NCI-H748 treated with DMSO at 0.1 percent for 48 hours (cell line): ENCODE data around the gene PPP4R3B.
"Not testable (repeated sequence)": the region's sequence is repeated elsewhere in the genome, so short reads cannot be mapped to it uniquely, and the experiment has no call there.

Experiments
- DNase-seq: peaks from one replicate; lab custom pipeline; 2025; lab: John Stamatoyannopoulos, UW

Gene PPP4R3B

DNA sequence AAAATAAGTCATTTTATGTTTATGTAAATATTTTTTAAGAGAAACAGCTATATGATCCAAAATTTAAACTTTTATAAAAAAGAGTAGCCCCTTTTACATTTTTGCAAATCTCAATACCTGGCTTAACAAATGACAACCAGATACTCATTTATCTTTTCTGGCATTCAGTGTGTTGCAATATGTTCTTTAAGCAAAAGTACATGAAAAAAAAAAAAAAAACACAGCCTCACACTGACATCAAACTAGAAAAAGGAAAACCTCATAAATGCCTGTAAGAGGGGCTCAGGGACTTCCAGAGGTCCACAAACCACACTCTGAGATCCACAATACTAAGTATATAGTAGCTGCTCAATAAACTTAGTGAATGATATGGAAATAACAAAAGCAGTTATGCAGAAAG is 21.9 kb downstream of the PPP4R3B start:
- no peak for DNase-seq

DNA sequence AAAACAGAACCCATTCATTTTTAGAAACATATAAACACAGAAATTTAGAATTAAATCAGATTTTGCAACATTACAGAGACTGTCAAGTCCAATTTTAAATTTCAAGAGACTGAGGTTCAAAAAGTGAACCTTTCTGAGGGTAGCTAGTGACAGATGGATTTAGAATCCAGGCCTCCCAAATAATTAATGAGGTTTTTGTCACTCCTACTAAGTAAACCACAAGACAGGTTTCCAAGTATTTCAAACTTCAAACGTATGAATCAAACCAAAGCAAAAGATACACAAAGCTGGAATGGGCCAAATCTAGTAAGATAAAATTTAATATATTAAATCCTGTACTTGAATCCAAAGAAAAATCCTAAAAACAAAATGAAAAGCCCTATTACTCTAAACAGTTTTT is 25.3 kb downstream of the PPP4R3B start:
- DNase-seq: no peak

DNA sequence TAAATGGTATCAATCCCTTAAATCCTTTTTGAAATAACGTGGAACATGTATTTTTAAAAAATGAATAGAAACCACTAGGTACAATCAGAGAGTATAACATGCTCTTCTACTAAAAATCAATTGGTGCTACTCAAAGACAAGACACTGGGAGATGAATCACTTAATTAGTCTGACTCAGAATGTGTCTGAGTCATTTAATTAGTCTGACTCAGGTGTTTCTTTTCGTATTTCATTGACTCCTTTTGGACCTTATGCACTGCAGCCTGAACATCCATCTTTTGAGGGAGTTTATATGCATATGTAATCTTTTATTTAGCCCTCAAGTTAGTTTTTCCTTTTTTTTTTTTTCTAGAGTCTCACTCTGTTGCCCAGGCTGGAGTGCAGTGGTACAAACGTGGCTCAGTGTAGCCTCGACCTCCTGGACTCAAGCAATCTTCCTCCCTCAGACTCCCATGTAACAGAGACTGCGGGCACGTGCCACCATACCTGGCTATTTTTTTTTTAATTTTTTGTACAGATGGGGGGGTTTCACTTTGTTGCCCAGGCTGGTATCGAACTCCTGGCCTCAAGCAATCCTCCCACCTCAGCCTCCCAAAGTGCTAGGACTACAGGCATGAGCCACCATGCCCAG is 26.5 kb downstream of the PPP4R3B start:
- no peak for DNase-seq

DNA sequence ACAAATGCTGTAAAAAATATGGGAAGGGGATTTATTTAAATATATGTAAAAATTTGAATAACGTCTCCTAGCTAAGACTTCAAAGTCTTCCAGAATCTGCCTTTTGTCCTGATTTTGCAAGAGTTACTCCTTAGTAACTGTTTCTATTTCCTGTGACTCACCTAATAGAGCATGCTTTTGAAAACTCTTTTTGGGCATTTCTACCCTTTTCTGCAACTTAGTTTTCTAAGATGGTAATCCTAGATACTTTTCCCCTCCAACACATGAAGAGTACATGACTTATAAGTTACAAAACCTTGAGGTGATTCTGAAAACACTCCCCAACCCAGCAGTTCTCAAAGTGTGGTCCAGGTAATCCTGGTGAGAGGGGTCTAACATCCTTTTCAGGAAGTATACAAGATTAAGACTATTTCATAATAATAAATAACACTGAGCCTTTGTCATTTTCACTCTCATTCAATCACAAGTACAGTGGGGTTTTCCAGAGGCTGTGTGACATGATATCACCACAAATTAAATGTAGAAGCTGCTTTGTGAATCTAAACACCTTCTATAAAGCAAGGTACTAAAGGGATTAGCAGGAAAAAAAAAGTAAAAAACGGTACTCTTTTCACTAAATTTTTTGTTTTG is 31.9 kb downstream of the PPP4R3B start:
- DNase-seq: no peak

DNA sequence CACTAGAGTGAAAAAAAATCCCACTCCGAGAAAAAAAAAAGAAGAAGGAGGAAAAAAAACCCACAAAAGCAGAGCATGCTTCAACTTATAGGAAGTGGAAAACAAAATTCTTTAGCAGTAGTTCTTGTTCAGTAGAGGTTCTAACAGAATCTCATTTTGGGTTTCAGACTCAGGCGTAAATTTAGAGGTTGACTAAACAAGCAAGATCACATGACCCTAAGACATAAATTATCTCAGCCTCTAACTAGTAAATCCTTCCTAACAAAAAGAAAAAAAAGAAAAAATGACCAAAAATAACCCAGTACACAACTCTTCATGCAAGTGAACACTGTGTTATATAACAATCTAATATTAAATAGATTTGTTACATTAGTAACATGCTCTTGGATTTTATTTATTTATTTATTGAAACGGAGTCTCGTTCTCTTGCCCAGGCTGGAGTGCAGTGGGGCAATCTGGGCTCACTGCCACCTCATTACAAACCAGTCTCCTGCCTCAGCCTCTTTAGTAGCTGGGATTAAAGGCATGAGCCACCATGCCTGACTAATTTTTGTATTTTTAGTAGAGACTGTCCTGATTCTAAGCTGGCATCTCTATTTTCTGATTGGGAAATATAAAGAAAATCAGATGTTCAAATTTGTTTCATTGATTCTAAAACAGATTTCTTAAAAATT is 35.4 kb downstream of the PPP4R3B start:
- DNase-seq: no peak

DNA sequence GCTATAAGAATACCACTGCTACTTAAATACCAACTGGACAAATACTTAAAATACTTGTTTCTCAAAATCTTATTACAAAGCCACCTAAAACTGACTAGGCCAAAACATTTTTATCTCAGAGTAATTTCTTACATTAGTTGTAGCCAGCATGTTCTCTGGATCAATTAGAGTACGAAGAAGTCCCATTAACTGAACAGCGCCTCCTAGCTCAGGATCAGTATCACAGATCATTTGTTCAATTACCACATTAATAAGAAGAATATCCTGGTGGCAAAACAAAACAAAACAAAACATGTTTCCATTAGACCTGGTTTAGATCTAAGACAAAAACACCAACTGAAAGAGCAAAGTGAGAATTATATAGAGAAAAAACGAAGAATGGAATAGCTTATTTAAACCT is 36.0 kb downstream of the PPP4R3B start:
- DNase-seq: no peak

DNA sequence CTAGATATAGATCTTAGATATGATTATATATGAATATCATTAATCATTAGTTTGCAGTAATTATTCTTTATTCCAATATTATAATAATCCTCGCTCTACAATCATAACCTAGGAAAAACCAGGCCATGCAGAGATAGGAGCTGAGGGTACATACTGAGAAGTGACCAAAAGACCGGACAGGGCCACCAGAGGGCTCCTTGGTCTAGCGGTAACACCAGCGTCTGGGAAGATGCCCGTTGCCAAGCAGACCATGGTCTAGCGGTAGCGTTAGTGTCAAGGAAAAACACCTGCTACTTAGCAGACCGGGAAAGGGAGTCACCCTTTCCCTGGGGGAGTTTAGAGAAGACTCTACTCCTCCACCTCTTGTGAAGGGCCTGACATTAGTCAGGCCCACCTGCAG is 48.4 kb downstream of the PPP4R3B start:
- DNase-seq: not testable (repeated sequence)

DNA sequence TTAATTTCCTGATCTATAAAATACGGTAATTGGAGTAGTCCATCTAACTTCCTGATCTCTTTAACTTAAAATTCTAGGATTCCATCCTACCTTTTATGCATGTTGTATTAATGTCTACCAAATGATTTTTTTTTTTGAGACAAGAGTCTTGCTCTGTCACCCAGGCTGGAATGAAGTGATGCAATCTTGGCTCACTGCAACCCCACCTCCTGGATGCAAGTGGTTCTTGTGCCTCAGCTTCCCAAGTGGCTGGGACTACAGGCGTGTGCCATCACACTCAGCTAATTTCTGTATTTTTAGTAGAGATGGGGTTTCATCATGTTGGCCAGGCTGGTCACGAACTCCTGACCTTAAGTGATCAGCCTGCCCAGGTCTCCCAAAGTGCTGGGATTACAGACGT is 50.1 kb downstream of the PPP4R3B start:
- DNase-seq: no peak

DNA sequence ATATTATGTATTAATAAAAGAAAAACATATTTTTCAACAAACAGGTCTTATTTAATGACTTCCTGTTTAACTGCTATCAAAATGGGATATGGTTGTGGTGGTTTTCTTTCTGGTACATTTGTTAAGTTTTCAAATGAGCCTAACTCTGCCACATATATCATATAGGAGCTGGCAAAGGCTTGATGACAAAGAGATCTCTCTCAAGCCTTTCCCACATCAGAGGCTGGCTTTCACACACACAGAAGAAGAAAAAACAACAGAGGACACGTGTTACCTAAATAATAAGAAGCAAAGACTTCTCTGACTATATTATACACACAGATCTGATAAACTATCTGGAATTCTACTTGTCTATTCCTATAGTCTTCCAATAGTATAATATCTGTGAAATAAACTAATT is 51.8 kb downstream of the PPP4R3B start:
- no peak for DNase-seq

DNA sequence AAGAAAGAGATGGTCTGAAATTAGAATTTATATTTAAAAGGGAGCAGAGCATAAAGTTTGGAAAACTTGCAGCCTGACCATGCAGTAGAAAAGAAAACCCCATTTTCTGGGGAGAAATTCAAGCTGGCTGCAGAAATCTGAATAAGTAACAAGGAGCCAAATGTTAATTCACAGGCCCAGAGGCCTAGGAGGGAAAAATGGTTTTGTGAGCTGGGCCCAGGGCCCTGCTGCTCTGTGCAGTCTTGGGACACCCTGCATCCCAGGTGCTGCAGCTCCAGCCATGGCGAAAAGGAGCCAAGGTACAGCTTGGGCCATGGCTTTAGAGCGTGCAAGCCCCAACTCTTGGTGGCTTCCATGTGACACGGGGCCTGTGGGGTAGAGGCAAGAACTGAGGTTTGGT is 56.6 kb downstream of the PPP4R3B start:
- DNase-seq: no peak

DNA sequence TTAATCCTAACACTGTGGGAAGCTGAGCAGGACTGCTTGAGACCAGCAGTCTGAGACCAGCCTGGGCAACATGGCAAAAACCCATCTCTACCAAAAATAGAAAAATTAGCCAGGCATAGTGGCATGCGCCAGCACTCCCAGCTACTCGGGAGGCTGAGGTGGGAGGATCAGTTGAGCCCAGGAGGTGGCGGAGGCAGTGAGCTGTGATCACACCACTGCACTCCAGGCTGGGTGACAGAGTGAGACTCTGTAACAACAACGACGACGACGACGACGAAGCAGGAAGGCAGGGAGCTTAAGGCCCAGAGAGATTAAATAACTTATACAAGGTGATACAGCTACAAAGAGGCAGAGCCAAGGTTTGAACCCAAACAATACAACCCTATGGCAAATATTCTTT is 60.6 kb downstream of the PPP4R3B start:
- DNase-seq: no peak

DNA sequence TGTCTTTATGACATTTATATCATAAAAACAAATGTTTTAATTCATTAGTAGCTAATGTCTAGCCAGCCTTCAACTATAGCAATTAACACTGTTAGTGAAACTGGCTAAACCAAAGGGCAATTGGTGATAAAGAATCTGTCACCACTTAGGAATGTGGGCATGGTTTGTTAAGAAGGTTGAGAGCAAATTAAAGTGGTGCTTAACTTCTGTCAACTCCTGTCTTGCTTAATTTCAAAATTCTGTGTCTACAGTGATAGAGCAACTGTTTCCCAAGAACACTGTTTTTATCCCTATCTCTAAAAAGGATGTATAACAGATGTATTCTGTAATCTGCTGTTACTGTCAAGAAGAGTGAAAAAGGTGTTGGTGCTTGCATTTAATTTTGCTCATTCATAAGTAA is 61.4 kb downstream of the PPP4R3B start:
- DNase-seq: no peak

DNA sequence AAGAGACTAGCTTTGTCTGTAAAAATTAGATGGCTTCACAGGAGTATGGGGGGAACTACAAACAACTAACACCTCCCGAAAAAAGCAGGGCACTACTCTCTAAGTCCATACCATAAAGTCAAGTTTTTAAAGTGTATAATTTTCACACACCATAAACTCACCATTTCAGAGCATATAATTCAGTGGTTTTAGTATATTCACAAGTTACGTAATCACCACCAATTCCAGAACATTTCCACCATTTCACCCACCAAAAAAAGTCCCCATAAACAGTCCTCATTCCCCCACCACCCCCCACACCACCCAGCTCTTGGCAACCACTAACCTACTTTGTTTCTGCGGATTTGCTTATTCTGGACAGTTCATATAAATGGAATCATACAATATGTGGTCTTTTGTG is 64.1 kb downstream of the PPP4R3B start:
- DNase-seq: no peak

DNA sequence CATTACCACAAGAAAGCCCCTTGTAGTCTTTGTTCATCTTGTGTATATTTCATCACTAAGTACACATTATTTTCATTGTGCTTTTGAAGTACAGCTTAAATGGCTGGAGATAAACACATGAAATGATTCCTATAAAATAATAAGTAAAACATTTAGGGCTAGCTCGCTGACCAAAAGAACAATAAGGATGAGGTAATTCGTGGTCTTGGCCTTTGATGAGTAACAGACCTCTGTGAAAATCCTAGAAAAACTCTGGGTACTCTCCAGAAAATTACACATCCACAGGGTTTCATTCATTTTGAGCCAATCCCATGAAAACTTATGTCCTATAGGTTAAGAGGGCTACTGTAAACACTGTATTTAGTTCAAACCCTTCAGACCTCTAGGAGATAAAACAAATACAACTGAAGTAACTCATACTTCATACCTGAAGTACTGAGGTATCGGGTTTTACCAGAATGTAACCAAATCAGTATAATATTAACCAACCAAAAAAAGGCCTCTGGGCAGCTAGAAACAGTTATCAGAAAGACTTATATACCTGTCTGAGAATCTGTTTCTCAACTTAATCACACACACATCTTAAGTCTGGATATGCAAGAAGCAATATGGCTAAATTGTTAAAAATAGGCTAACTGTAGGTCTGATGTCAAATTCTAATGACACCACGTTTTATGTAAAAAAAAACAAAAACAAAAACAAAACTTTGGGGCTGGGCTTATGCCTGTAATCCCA is 66.9 kb downstream of the PPP4R3B start:
- DNase-seq: peak; percentile 15

DNA sequence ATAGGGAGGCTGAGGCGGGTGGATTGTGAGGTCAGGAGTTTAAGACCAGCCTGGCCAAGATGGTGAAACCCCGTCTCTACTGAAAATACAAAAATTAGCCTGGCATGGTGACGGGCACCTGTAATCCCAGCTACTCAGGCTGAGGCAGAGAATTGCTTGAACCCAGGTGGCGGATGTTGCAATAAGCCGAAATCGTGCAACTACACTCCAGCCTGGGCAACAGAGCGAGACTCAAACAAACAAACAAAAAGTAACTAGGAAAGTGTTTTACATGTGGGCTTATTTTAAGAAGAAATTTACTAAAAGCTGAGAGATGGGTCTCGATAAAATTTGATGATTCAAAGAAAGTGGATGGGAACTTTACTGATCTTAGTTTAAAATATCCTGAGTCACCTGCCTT is 69.7 kb downstream of the PPP4R3B start:
- not testable (repeated sequence) for DNase-seq

DNA sequence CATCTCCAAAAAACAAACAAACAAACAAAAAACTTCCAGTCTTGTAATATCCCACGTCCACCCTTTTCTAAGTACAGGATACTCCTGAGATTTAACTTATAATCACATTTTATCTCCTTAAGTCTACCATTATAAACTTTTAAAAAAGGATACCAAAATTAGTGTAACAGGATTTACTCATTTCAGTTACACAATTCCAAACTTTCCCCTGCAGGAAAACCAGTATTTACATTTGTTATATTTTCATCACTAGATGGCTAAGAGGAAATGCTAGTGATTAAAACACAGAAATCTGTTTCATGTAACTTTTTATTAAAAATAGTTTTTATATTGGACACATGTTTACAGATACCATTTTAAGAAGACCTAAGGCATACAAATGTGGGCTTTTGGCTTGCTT is 70.4 kb downstream of the PPP4R3B start:
- no peak for DNase-seq

DNA sequence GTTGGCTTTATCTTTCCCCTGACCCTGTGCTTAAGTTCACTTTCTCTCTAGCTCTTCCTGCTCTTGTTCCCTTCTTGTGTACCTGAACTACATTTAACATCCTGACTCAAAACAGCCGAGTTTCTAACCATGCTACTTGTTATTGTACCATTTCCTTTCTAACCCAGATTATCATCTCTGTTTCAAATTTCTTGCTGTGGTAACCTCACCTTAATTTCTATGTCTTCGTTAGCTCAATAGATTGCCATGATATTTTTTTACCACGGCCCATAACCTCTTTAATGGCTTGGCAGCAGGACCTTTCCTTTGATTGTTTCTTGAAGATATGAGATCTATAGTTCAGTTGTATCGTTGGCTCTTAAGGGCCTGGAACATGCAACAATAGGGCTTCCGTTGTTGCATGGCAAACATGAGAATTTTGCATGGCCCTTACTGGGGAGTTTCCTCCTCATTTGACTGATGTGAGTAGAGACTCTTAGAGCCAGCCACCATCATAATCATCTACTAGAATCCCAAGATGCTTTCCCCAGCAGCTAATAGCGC is 86.8 kb downstream of the PPP4R3B start:
- DNase-seq: no peak

DNA sequence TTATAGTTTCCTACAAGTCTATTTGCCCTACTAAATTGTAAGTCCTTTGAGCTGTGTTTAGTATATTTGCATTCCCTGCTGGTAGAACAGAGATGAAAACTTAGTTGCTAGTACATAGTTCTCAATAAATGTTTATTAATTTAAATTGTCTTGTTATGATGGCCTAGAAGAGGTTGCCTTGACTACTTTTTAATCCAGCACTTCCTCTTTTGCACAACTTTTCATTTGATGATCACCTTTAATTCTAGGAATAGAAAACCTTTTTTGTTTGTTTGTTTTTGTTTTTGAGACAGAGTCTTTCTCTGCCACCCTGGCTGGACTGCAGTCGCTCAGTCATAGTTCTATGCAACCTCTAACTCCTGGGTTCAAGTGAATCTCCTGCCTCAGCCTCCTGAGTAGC is 91.2 kb downstream of the PPP4R3B start:
- no peak for DNase-seq

DNA sequence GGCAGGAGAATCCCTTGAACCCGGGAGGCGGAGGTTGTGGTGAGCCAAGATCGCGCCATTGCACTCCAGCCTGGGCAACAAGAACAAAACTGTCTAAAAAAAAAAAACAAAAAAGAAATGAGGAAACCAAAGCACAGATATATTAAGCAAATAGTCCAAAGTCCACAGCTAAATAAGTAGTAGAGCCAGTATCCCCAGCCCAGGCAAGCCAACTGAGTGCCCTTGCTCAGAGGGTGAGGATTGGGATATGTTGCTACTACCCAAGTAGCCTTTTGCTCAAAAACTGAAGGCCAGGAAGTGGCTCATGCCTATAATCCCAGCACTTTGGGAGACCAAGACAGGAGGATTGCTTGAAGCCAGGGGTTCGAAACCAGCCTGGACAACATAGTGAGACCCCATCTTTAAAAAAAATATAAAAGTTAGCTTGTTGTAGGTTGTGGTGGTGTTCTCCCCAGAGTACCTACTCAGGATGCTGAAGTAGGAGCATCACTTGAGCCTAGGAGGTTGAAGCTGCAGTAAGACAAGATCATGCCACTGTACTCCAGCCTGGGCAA is 92.5 kb downstream of the PPP4R3B start:
- DNase-seq: no peak

DNA sequence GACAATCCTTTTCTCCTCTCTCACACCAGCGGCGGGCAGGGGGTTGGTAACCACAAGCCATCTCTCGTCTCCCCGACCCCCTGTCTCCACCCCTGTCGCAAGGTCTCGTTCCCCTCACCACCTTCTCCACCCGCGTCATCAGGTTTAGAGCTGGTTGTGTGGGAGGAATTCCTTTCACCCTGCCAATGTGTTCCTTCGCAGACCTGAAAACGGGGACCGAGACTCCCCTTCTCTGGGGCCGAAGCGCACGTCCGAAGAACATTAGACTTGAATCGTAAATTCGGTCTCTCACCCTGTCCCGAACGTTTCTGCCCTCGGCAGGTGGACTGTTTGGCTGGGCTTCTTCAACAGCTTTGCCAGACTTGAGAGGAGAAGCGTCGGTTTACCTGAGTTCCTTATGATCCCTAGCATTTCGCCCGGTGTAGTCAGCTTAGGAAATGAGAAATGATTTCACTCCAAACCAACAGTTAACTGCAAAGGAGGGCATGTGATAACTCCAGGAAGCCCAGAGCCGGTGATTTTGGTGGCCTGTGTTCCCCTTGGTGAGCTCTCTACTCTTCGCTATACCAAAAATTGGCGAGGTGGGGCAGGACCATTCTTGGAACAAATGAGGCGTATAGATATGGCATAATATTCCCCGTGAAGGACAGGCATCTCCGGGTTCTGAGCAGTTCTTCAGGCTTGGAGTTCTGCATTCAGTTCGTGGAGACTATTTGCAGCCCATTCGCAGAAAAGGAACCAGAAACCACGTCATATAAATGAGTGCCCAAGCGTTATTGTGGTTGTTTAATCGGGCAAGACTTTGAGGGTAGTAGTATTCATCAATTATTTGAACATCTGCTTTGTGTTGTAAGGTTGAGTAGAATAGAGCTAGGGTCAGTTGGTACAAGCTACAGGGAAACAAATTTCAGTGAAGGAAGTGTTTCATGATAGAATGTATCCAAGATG is 97.2 kb downstream of the PPP4R3B start:
- DNase-seq: peak; percentile 27

DNA sequence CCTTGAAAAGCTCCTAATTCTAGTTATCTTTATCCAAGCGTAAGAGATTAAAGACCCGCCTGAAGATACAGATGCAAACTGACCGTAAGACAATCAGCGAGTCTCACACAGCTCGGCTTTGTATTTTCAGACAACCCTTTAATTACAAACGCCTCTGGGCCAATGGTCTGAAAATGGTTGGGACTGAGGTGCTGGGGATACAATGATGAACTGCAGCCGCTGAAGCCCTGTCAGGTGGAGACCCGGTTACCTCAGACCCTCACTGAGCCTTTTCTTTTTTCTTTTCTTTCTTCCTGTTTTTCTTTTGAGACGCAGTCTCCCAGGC is 98.6 kb downstream of the PPP4R3B start:
- DNase-seq: no peak
